HK-2 (cell line): ENCODE measurements around the gene POMGNT2.

Experiments
- DNase-seq: peaks from one replicate; pipeline ENCODE4 v3.0.0-alpha.2; 2018; ENCODE audit not compliant: unreplicated experiment

The POMGNT2 gene

GRCh38 chr3:43102773-43103480, 3.0 kb downstream of the POMGNT2 start:
- no peak for DNase-seq

- DNase-seq: no peak
These were observed 7.1 kb downstream of the POMGNT2 start for GRCh38 chr3:43098761-43099160.

GRCh38 chr3:43097400-43098080, 8.3 kb downstream of the POMGNT2 start:
- DNase-seq: no peak

GRCh38 chr3:43096761-43097160, 9.1 kb downstream of the POMGNT2 start:
- no peak for DNase-seq

GRCh38 chr3:43095370-43095769, 10.5 kb downstream of the POMGNT2 start:
- DNase-seq: no peak

- DNase-seq: no peak
These were observed 11.0 kb downstream of the POMGNT2 start for GRCh38 chr3:43094851-43095250.

GRCh38 chr3:43094381-43094780, 11.5 kb downstream of the POMGNT2 start:
- DNase-seq: no peak

GRCh38 chr3:43093974-43094373, 11.9 kb downstream of the POMGNT2 start:
- no peak for DNase-seq

- no peak for DNase-seq
These were observed 12.9 kb downstream of the POMGNT2 start for GRCh38 chr3:43093006-43093405.

- no peak for DNase-seq
These were observed 14.4 kb downstream of the POMGNT2 start for GRCh38 chr3:43091481-43091880.

GRCh38 chr3:43090238-43090637, 15.6 kb downstream of the POMGNT2 start:
- no peak for DNase-seq

- DNase-seq: no peak
These were observed 16.8 kb downstream of the POMGNT2 start for GRCh38 chr3:43089081-43089480.

- DNase-seq: no peak
These were observed 18.6 kb downstream of the POMGNT2 start for GRCh38 chr3:43087249-43087776.

GRCh38 chr3:43086460-43087165, 19.3 kb downstream of the POMGNT2 start:
- no peak for DNase-seq

- no peak for DNase-seq
These were observed 23.4 kb downstream of the POMGNT2 start for GRCh38 chr3:43082457-43082856.

GRCh38 chr3:43081796-43082195, 24.1 kb downstream of the POMGNT2 start:
- DNase-seq: no peak

- no peak for DNase-seq
These were observed 24.9 kb downstream of the POMGNT2 start for GRCh38 chr3:43080726-43081568.

- DNase-seq: no peak
These were observed 26.1 kb downstream of the POMGNT2 start for GRCh38 chr3:43079536-43080332.

- no peak for DNase-seq
These were observed 28.2 kb downstream of the POMGNT2 start for GRCh38 chr3:43077707-43078106.

- no peak for DNase-seq
These were observed 28.6 kb downstream of the POMGNT2 start for GRCh38 chr3:43077261-43077660.

- no peak for DNase-seq
These were observed 29.0 kb downstream of the POMGNT2 start for GRCh38 chr3:43076857-43077256.
